Spleen (tissue), 7 donors: ENCODE measurements around the gene SRGAP3.

Experiments used
- POLR2AphosphoS5 ChIP-seq, 3 donors: sonication (generic); formaldehyde crosslinking; IDR thresholded peaks; one replicate each; pipeline ENCODE4 v1.5.1; 2017; ENCODE audit warnings: antibody characterized with exemption in 3 of 3
- TF ChIP-seq, protein P1 (sequence below), 11 experiments: fragments of 200-600 bp in 7 of 11; fragments of 450-650 bp in 4 of 11; sonication (generic) in 4 of 11; IDR thresholded peaks in 8 of 11; conservative IDR thresholded peaks in 3 of 11; 1 replicate in 7 of 11; 2 replicates in 4 of 11; pipeline versions ENCODE4 v1.4.0 to v1.8.0; 2016 to 2021; ENCODE audit warnings: antibody characterized with exemption in 11 of 11, inconsistent platforms in 4 of 11, mild to moderate bottlenecking in 1 of 11
- donor health status: DM: no; HTN: no; CAD: no; lungs with moderate emphysema.
- donor health status: DM: no; HTN: no; CAD: no.
- donor health status: DM: no; HTN: no; CAD: no.

DNA sequence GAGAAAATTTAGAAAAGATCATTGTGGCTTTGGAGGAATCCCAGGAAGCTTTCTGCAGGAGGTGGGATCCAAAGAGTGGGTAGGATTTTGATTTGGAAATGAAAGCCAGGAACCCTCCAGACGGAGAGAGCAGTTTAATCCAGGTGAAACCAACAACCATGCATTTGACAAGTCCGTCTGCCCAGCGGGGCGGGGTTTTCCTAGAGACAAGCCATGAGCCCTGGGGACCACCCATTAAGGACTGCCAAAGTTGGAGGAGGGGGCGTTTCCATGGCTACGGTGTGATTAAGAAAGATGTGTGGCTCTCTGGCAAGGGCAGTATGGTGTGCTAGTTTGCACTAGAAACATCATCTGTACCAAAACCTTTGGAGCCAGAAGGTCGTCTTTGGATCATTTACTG, 53.4 kb downstream of the SRGAP3 start:
- TF ChIP-seq POLR2AphosphoS5 (IDR thresholded peaks at IDR 0.05), result no peak
- TF ChIP-seq, protein P1, sequence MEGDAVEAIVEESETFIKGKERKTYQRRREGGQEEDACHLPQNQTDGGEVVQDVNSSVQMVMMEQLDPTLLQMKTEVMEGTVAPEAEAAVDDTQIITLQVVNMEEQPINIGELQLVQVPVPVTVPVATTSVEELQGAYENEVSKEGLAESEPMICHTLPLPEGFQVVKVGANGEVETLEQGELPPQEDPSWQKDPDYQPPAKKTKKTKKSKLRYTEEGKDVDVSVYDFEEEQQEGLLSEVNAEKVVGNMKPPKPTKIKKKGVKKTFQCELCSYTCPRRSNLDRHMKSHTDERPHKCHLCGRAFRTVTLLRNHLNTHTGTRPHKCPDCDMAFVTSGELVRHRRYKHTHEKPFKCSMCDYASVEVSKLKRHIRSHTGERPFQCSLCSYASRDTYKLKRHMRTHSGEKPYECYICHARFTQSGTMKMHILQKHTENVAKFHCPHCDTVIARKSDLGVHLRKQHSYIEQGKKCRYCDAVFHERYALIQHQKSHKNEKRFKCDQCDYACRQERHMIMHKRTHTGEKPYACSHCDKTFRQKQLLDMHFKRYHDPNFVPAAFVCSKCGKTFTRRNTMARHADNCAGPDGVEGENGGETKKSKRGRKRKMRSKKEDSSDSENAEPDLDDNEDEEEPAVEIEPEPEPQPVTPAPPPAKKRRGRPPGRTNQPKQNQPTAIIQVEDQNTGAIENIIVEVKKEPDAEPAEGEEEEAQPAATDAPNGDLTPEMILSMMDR (IDR thresholded peaks at IDR 0.05 in 8 of 11, conservative IDR thresholded peaks at IDR 0.05 in 3 of 11), result no peak
